ENCODE measurements around the gene DNPEP. TPM values are rescaled to one million over a fixed set of nuclear protein-coding genes. Genes with fewer than 3 reads are reported as not detected.

The DNPEP gene
- polyA plus RNA-seq, 2 donors: 46.2 to 49.6 TPM

DNA sequence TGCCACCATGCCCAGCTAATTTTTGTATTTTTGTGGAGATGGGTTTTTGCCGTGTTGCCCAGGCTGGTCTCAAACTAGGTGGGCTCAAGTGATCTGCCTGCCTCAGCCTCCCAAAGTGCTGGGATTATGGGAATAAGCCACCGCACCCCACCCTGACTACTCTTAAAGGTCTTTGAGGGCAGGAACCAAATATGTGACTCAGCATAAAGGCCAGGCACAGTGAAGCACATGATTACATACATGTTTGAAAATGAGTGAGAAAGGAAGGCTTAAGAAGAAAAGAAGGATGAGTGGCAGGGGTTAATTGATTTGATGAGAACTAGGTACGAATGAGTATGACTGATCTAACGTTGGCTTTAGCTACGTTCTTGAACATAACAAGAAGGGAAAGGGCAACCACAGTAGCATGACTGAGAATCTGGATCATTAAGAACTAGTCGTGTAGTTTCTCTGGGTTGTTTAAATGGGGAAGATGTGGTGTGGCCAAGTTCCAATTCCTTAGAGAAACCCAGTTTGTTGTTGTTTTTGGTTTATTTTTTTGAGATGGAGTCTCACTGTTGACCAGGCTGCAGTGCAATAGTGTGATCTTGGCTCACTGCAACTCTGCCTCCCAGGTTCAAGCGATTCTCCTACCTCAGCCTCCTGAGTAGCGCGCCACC, 61.9 kb downstream of the DNPEP start:
- Histone ChIP-seq H3K27me3 (ENCODE audit: control insufficient read depth in 1 of 2, insufficient read depth in 2 of 2, low read length in 2 of 2) (no peaks in the 10 kb centered on the region), H3K9me3 (ENCODE audit: control insufficient read depth in 2 of 2, insufficient read depth in 1 of 2, low read depth in 1 of 2, low read length in 1 of 2) (no peaks in the 10 kb centered on the region), H3K27ac (ENCODE audit: low read depth in 2 of 2, low read length in 1 of 2) (no peak overlapping the region), H3K4me3 (ENCODE audit: low read depth in 1 of 2, low read length in 2 of 2) (no peak overlapping the region), H3K4me1 (ENCODE audit: control insufficient read depth in 2 of 2, insufficient read depth in 2 of 2, low read length in 1 of 2) (no peaks in the 10 kb centered on the region), H3K36me3 (ENCODE audit: control insufficient read depth in 2 of 2, insufficient read depth in 2 of 2, low read length in 1 of 2) (no peaks in the 10 kb centered on the region)
- WGBS, 2 donors: 64 to 70% methylated on average over 9 of the region's 9 CpGs

DNA sequence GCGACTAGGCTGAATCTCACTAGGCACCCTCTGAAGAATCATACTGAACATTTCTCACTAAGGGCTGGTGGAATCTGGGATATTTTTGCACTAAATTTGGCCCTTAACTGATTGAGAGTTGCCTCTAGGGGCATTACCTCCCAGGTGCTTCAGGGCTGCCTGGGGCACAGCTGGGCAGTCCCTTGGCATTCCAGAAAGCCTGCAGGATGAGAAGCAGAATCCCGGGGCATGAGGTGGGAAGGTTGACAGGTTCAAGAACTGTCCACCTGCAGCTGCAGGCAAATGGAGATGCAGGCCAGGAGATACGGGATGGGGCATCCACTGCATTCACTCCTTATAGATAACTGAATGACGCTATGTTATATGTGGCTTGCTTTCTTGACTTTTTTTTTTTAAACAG, 62.6 kb downstream of the DNPEP start:
- H3K4me3 ChIP-seq (ENCODE audit: low read depth in 1 of 2, low read length in 2 of 2): no peak overlapping the region
- H3K27ac ChIP-seq (ENCODE audit: low read depth in 2 of 2, low read length in 1 of 2): no peak overlapping the region
- no peaks in the 10 kb centered on the region for H3K36me3 ChIP-seq (ENCODE audit: control insufficient read depth in 2 of 2, insufficient read depth in 2 of 2, low read length in 1 of 2)
- 84 to 87% methylated on average over 4 of the region's 4 CpGs for WGBS, 2 donors
- no peaks in the 10 kb centered on the region for H3K4me1 ChIP-seq (ENCODE audit: control insufficient read depth in 2 of 2, insufficient read depth in 2 of 2, low read length in 1 of 2)
- H3K27me3 ChIP-seq (ENCODE audit: control insufficient read depth in 1 of 2, insufficient read depth in 2 of 2, low read length in 2 of 2): no peaks in the 10 kb centered on the region
- no peaks in the 10 kb centered on the region for H3K9me3 ChIP-seq (ENCODE audit: control insufficient read depth in 2 of 2, insufficient read depth in 1 of 2, low read depth in 1 of 2, low read length in 1 of 2)

DNA sequence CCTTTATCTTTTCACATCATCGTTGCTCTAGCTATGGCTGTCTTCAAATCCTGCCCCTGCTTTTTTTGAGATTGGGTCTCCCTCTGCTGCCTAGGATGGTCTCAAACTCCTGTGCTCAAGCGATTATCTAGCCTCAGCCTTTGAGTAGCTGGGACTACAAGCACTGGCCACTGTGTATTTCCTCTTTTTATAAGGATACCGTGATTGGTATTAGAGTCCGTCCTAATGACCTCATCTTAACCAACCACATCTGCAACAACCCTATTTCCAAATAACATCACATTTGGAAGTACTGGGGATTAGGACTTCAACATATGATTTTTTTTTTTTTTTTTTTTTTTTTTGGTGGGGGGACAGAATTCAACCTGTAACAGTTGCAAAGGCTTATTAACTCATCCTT, 64.3 kb downstream of the DNPEP start:
- Histone ChIP-seq H3K36me3 (ENCODE audit: control insufficient read depth in 2 of 2, insufficient read depth in 2 of 2, low read length in 1 of 2) (no peaks in the 10 kb centered on the region), H3K27ac (ENCODE audit: low read depth in 2 of 2, low read length in 1 of 2) (no peak overlapping the region), H3K27me3 (ENCODE audit: control insufficient read depth in 1 of 2, insufficient read depth in 2 of 2, low read length in 2 of 2) (no peaks in the 10 kb centered on the region), H3K9me3 (ENCODE audit: control insufficient read depth in 2 of 2, insufficient read depth in 1 of 2, low read depth in 1 of 2, low read length in 1 of 2) (no peaks in the 10 kb centered on the region), H3K4me1 (ENCODE audit: control insufficient read depth in 2 of 2, insufficient read depth in 2 of 2, low read length in 1 of 2) (no peaks in the 10 kb centered on the region), H3K4me3 (ENCODE audit: low read depth in 1 of 2, low read length in 2 of 2) (no peak overlapping the region)
- 70 to 73% methylated on average over 4 of the region's 4 CpGs for WGBS, 2 donors

Other genes starting within 250 kb of the DNPEP start
- gene NHEJ1, start 227.1 kb downstream of the DNPEP start, polyA plus RNA-seq: 1 to 10 TPM; 4.4 to 5.9 TPM
- gene SLC23A3, start 217.9 kb downstream of the DNPEP start, polyA plus RNA-seq: 1 to 10 TPM; 1.2 to 3.4 TPM
- 10 to 100 TPM; 39.5 to 50.6 TPM for gene CNPPD1, start 211.0 kb downstream of the DNPEP start, polyA plus RNA-seq
- gene RETREG2, start 209.6 kb downstream of the DNPEP start, polyA plus RNA-seq: 10 to 100 TPM; 28.4 to 38.6 TPM
- 10 to 100 TPM; 45.2 to 53.6 TPM for gene ZFAND2B, start 181.1 kb downstream of the DNPEP start, polyA plus RNA-seq
- 10 to 100 TPM; 24.5 to 45.2 TPM for gene ABCB6, start 169.0 kb downstream of the DNPEP start, polyA plus RNA-seq
- gene ATG9A, start 158.3 kb downstream of the DNPEP start, polyA plus RNA-seq: 10 to 100 TPM; 20.8 to 28.4 TPM
- gene ANKZF1, start 158.1 kb downstream of the DNPEP start, polyA plus RNA-seq: 10 to 100 TPM; 20.4 to 40.7 TPM
- 1 to 10 TPM; 1.6 to 1.9 TPM for gene GLB1L, start 142.5 kb downstream of the DNPEP start, polyA plus RNA-seq
- gene STK16, start 142.4 kb downstream of the DNPEP start, polyA plus RNA-seq: 10 to 100 TPM; 20.4 to 33.3 TPM
- gene TUBA4B, start 134.7 kb downstream of the DNPEP start, polyA plus RNA-seq: under 1 TPM in 1 of 2 donors, not detected in 1; 0.02 TPM
- 100 to 1,000 TPM in 1 of 2 donors, 10 to 100 TPM in 1; 89.0 to 161 TPM for gene TUBA4A, start 134.0 kb downstream of the DNPEP start, polyA plus RNA-seq
- 10 to 100 TPM; 42.4 to 47.8 TPM for gene DNAJB2, start 108.5 kb downstream of the DNPEP start, polyA plus RNA-seq
- gene PTPRN, start 78.5 kb downstream of the DNPEP start, polyA plus RNA-seq: under 1 TPM; 0.02 to 0.14 TPM
- gene RESP18, start 55.2 kb downstream of the DNPEP start, polyA plus RNA-seq: not detected
- 100 to 1,000 TPM; 672 to 686 TPM for gene DES, start 30.5 kb upstream of the DNPEP start, polyA plus RNA-seq
- 10 to 100 TPM; 22.3 to 37.7 TPM for gene SPEG, start 46.9 kb upstream of the DNPEP start, polyA plus RNA-seq
- 10 to 100 TPM; 18.4 to 25.5 TPM for gene GMPPA, start 111.0 kb upstream of the DNPEP start, polyA plus RNA-seq
- under 1 TPM; 0.01 to 0.02 TPM for gene ASIC4, start 126.6 kb upstream of the DNPEP start, polyA plus RNA-seq
- gene CHPF, start 155.9 kb upstream of the DNPEP start, polyA plus RNA-seq: 10 to 100 TPM; 10.1 to 20.2 TPM
- 1 to 10 TPM; 1.6 to 1.7 TPM for gene TMEM198, start 156.1 kb upstream of the DNPEP start, polyA plus RNA-seq
- 10 to 100 TPM; 19.9 to 28.6 TPM for gene OBSL1, start 183.6 kb upstream of the DNPEP start, polyA plus RNA-seq
- under 1 TPM; 0.24 to 0.71 TPM for gene INHA, start 184.4 kb upstream of the DNPEP start, polyA plus RNA-seq
- 10 to 100 TPM; 17.0 to 25.5 TPM for gene STK11IP, start 209.9 kb upstream of the DNPEP start, polyA plus RNA-seq
- 1 to 10 TPM; 2.0 to 2.5 TPM for gene SLC4A3, start 239.7 kb upstream of the DNPEP start, polyA plus RNA-seq

Data from esophagus (tissue), 2 donors.